Activated CD4-positive, alpha-beta T cell treated with anti-CD3 and anti-CD28 coated beads, Interleukin-2, amount 10 ng/mL, durations not matched to agents 7 days and 5 days (primary cell): ENCODE results near the gene CTSK. TPM values are rescaled to one million over a fixed set of nuclear protein-coding genes. Genes with fewer than 3 reads are reported as not detected.
A peak's percentile ranks its signal among the peaks of the same experiment; 100 is the strongest.
"Not testable (repeated sequence)": the region's sequence is repeated elsewhere in the genome, so short reads cannot be mapped to it uniquely, and the experiment has no call there.

Experiments used
- CTCF ChIA-PET: fragments of 350-600 bp; sonication (Branson Sonifier 250); formaldehyde crosslinking; loops from one replicate; lab custom pipeline; 2021; ENCODE audit warnings: antibody characterized with exemption; lab: Charles Lee
- POLR2A ChIA-PET: fragments of 350-600 bp; sonication (Branson Sonifier 250); formaldehyde crosslinking; loops from one replicate; lab custom pipeline; 2021; ENCODE audit warnings: antibody characterized with exemption; lab: Charles Lee
- DNase-seq: peaks from one replicate; pipeline ENCODE4 v3.0.0-alpha.2; 2020
- H3K27ac Mint-ChIP-seq: one replicate; pipeline ENCODE4 v1.8.0; 2021; ENCODE audit warnings: mild to moderate bottlenecking, moderate library complexity, mixed read lengths
- H3K27me3 Mint-ChIP-seq: one replicate; pipeline ENCODE4 v1.8.0; 2021; ENCODE audit warnings: mixed read lengths
- H3K36me3 Mint-ChIP-seq: one replicate; pipeline ENCODE4 v1.8.0; 2021; ENCODE audit warnings: low read depth, mixed read lengths
- H3K4me1 Mint-ChIP-seq: one replicate; pipeline ENCODE4 v1.8.0; 2021; ENCODE audit warnings: mixed read lengths
- H3K4me3 Mint-ChIP-seq: one replicate; pipeline ENCODE4 v1.8.0; 2021; ENCODE audit warnings: mild to moderate bottlenecking, moderate library complexity, mixed read lengths
- H3K9me3 Mint-ChIP-seq: one replicate; pipeline ENCODE4 v1.8.0; 2021; ENCODE audit warnings: mixed read lengths
- total RNA-seq, 2 experiments: library from RNA; stranded (reverse); gene quantifications; one replicate each; pipeline ENCODE4 v1.2.3, GENCODE V29; 2021

CTSK gene
- total RNA-seq, result 1 to 10 TPM; 5.1 to 5.8 TPM

DNA sequence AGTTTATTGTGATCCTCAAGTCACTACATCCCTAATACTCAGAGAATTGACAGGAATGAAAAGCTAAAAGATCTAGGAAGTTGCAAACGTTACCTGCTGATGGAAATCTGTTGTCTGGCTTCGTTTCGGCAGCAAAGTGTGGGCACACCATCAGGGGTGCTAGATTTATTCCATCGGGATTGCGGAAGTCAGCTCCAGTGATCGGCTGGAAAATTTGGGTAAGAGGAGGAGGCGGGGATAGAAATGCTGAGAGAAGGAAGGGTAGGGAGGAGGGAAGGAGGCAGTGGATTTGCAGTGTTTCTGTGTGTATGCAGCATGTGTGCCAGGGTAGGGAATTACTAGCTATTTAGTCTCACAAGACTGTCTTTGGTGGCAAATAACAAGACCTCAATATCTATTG is at the start of gene CTSK:
Gene CTSK, minus strand, starts transcription at position 140 of the 400 bp plus-strand sequence. CDS start 1,455 bp downstream, outside the sequence.
- H3K4me1 Mint-ChIP-seq, result peaks cover 16% of the 10 kb centered on the region
- H3K27me3 Mint-ChIP-seq, result no peaks in the 10 kb centered on the region
- peaks cover 8% of the 10 kb centered on the region for H3K36me3 Mint-ChIP-seq
- no peak for DNase-seq
- no peaks in the 10 kb centered on the region for H3K9me3 Mint-ChIP-seq
- ChIA-PET POLR2A (no interaction called here), CTCF (interaction anchor here (0.9 to 1.7 kb wide), 3 partner anchors 14 to 114 kb away, joined by 3 to 6 read pairs (median 4); no protein-coding TSS in a partner anchor)
- no peak within 1 kb of the TSS for H3K27ac Mint-ChIP-seq
- H3K4me3 Mint-ChIP-seq, result no peak within 1 kb of the TSS

DNA sequence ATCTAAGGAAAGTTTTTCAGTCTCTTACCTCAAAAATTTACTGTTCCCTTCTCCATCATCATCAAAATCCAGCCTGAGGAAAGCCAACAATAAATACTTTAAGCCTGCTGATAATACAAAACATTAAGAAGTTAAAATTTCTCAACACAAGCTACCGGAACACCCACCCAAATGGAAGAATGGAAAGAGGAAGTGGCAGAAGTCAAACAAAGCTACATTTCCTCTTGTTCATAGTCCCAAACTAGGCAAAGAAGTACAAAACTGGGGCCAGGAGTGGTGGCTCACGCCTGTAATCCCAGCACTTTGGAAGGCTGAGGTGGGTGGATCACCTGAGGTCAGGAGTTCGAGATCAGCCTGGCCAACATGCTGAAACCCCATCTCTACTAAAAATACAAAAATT is 44.7 kb upstream of the CTSK start:
- H3K4me3 Mint-ChIP-seq, H3K9me3 Mint-ChIP-seq, H3K27ac Mint-ChIP-seq, H3K27me3 Mint-ChIP-seq, H3K4me1 Mint-ChIP-seq, POLR2A ChIA-PET, CTCF ChIA-PET, DNase-seq: not testable (repeated sequence)
- peaks cover 47% of the 10 kb centered on the region for H3K36me3 Mint-ChIP-seq

DNA sequence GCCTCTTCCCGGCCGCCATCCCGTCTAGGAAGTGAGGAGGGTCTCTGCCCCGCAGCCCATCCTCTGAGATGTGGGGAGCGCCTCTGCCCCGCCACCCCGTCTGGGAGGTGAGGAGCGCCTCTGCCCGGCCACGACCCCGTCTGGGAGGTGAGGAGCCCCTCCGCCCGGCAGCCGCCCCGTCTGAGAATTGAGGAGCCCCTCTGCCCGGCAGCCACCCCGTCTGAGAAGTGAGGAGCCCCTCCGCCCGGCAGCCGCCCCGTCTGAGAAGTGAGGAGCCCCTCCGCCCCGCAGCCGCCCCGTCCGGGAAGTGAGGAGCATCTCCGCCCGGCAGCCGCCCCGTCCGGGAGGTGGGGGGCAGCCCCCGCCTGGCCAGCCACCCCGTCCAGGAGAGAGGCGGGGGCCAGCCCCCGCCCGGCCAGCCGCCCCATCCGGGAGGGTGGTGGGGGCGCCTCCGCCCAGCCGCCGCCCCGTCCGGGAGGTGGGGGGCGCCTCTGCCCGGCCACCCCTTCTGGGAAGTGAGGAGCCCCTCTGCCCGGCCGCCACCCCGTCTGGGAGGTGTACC is 42.8 kb upstream of the CTSK start:
- Mint-ChIP-seq H3K36me3 (peaks cover 52% of the 10 kb centered on the region), H3K4me1 (peaks cover 12% of the 10 kb centered on the region)
- CTCF ChIA-PET, DNase-seq, H3K27me3 Mint-ChIP-seq, H3K27ac Mint-ChIP-seq, H3K9me3 Mint-ChIP-seq, H3K4me3 Mint-ChIP-seq, POLR2A ChIA-PET: not testable (repeated sequence)

DNA sequence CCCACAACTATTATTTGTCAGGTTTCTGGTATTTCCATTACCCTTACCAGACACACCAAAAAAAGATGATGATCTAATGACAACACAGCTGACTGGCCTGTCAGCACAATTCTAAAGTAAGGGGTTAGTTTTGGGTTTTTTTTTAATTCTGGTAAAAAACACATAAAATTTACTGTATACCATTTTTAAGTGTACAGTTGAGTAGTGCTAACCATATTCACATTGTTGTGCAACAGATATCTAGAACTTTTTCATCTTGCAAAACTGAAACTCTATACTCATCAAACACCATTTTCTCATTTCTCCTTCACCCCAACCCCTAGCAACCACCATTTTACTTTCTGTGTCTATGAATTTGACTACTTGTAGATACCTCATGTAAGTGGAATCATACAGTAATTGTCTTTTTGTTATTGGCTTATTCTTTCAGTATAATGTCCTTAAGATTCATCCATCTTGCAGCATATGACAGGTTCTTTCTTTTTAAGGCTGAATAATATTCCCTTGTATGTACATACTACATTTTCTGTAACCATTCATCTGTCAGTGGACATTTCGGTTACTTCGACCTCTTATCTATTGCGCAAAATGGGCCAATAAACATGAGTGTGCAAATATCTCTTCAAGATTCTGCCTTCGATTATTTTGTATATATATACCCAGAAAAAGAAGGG is 38.5 kb upstream of the CTSK start:
- Mint-ChIP-seq H3K9me3 (no peaks in the 10 kb centered on the region), H3K4me3 (no peak overlapping the region), H3K27ac (no peak overlapping the region), H3K36me3 (peaks cover 34% of the 10 kb centered on the region), H3K4me1 (peaks cover 24% of the 10 kb centered on the region), H3K27me3 (no peaks in the 10 kb centered on the region)
- no peak for DNase-seq
- ChIA-PET POLR2A (no interaction called here), CTCF (interaction anchor here (0.6 kb wide), 1 partner anchor 219 kb away, joined by 4 read pairs; no protein-coding TSS in a partner anchor)

DNA sequence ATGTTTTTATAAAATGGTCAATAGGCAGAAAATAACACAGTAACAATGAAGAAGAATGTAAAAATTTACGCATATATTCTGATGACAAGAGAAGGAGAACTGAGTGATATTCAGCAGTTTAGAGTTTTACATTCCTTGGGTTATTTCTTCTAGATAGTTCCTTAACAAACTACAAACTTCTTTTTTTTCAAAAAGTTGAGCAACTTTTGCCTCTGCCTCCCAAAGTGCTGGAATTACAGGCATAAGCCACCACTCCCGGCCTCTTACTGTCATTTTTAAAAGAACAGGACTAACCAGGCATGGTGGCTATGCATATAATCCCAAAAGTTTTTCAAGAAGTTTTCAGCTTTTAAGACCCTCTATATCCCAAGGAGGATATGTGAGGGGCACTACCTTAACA is 35.4 kb upstream of the CTSK start:
- no peaks in the 10 kb centered on the region for H3K9me3 Mint-ChIP-seq
- POLR2A ChIA-PET, result no interaction called here
- H3K27ac Mint-ChIP-seq, result no peak overlapping the region
- no peak overlapping the region for H3K4me3 Mint-ChIP-seq
- H3K36me3 Mint-ChIP-seq, result peaks cover 51% of the 10 kb centered on the region
- DNase-seq, result no peak
- CTCF ChIA-PET, result no interaction called here
- H3K4me1 Mint-ChIP-seq, result peaks cover 50% of the 10 kb centered on the region
- H3K27me3 Mint-ChIP-seq, result no peaks in the 10 kb centered on the region

DNA sequence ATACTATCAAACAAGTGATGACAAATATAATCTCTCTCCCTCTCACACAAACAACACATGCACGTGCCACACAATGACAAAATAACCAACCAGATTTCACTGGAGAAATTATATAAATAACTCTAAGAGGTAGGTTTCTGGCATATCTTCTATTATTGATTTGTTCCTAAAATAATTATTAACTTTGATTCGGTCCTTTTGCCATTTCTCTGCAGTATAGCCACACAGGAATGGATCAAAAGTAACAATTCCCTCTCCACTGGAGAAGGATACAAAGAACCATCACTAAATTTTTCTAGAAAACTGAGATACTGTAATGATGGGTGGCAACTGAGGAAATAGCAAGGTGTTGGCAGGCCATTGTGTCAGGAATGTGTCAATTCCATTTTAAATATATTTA is 34.9 kb upstream of the CTSK start:
- Mint-ChIP-seq H3K36me3 (peaks cover 51% of the 10 kb centered on the region), H3K4me3 (no peak overlapping the region), H3K27me3 (no peaks in the 10 kb centered on the region), H3K27ac (no peak overlapping the region), H3K4me1 (peaks cover 50% of the 10 kb centered on the region), H3K9me3 (no peaks in the 10 kb centered on the region)
- ChIA-PET POLR2A (no interaction called here), CTCF (no interaction called here)
- no peak for DNase-seq

DNA sequence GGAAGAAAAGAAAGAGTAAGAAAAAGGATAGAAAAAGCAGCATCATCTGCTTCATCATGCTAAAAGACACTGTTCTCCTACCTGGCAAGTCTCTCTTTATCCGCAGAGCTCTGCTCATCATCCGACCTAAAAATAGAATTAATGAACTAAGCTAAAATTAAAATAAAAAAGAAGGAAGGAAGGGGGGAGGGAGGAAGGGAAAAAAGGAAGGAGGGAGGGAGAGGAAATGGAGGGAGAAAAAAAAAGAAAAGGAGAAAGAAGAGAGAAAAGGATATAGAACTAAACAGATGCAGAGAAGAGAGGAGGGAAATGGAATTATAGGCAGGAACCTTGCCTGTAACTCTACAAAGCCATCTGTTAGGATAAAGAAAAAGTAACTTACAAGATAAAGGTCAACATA is 34.3 kb upstream of the CTSK start:
- Mint-ChIP-seq H3K4me3 (no peak overlapping the region), H3K27ac (peak overlapping the region; percentile 47), H3K27me3 (no peaks in the 10 kb centered on the region), H3K36me3 (peaks cover 49% of the 10 kb centered on the region), H3K4me1 (peaks cover 45% of the 10 kb centered on the region), H3K9me3 (no peaks in the 10 kb centered on the region)
- ChIA-PET POLR2A (no interaction called here), CTCF (interaction anchor here (2.0 kb wide), 1 partner anchor 79 kb away, joined by 4 read pairs; no protein-coding TSS in a partner anchor)
- DNase-seq, result no peak

DNA sequence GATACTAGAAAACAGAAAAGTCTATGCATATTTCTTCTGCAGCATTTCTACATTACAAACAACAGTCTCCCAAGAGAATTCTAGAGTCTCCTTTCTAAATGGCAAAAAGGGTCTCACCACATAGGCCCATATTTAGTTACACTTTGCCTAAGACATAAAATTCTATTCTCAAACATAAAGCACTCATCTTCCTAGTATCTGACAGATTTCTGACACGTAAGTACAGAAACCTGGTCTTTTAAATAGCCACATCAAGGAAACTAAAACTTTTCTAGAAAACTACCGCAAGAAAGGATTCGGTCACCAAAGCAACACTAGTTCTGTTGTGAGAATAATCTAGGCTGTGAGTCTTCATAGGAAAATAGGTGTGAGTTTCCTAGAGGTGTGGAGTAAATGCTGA is 33.6 kb upstream of the CTSK start:
- Mint-ChIP-seq H3K4me1 (peaks cover 42% of the 10 kb centered on the region), H3K9me3 (no peaks in the 10 kb centered on the region), H3K27ac (peak overlapping the region; percentile 47), H3K36me3 (peaks cover 52% of the 10 kb centered on the region), H3K4me3 (no peak overlapping the region), H3K27me3 (no peaks in the 10 kb centered on the region)
- ChIA-PET CTCF (interaction anchor here (2.0 kb wide), 1 partner anchor 80 kb away, joined by 4 read pairs; no protein-coding TSS in a partner anchor), POLR2A (no interaction called here)
- DNase-seq, result peak; percentile 40

DNA sequence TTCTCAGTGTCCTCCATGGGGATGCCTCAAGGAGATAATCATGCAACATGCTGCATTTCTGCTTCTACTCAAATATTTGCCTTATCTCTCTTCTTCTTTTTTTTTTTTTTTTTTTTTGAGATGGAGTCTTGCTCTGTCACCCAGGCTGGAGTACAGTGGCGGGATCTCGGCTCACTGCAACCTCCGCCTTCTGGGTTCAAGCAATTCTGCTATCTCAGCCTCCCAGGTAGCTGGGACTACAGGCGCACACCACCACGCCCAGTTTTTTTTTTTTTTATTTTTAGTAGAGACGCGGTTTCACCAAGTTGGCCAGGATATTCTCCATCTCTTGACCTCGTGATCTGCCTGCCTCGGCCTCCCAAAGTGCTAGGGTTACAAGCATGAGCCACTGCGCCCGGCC is 32.8 kb upstream of the CTSK start:
- H3K4me3 Mint-ChIP-seq, H3K9me3 Mint-ChIP-seq, DNase-seq, H3K27ac Mint-ChIP-seq, H3K27me3 Mint-ChIP-seq: not testable (repeated sequence)
- ChIA-PET POLR2A (interaction anchor here (0.5 kb wide), 1 partner anchor 157 kb away, joined by 3 read pairs; no protein-coding TSS in a partner anchor), CTCF (interaction anchor here (2.0 kb wide), 1 partner anchor 81 kb away, joined by 4 read pairs; no protein-coding TSS in a partner anchor)
- peaks cover 52% of the 10 kb centered on the region for H3K36me3 Mint-ChIP-seq
- peaks cover 40% of the 10 kb centered on the region for H3K4me1 Mint-ChIP-seq

DNA sequence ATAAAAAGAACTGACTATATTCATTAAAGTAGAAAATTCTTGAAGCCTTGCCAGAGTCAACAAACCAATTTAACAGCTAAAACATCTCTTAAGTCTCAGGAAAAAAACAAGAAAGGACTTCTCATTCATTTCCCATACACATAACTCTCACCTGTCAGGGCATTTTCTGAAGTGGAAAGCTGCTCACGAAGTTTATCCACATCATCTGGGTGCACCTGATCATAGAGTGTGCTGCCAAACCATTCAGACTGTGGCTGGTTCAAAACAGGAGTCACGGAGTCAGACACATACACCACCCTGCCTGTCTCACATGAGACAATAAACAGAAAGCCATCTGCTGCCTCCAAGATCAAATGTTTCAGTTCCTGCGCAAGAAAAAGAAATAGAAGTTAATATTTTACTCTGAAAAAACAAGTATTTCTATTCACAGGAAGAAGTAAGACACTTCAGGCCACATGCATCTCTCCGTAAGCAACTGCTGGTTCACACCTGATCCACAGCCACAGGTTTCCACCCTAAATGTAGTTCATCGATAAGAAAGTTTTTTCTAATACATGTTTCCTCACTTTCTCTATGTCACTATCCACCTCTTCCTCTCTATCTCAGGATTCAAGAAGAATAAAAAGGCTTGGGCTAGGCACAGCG is 28.2 kb upstream of the CTSK start:
- CTCF ChIA-PET, result no interaction called here
- peaks cover 67% of the 10 kb centered on the region for H3K36me3 Mint-ChIP-seq

DNA sequence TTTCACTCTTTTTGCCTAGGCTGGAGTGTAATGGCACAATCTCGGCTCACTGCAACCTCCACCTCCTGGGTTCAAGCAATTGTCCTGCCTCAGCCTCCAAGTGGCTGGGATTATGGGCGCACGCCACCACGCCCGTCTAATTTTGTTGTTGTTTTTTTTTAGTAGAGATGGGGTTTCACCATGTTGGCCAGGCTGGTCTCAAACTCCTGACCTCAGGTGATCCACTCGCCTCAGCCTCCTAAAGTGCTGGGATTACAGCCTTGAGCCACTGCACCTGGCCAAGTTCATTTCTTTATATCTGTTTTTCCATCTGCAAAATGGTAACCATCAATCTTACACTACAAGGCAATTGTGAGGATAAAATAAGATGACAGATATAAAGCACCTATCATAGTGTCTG is 25.9 kb upstream of the CTSK start:
- CTCF ChIA-PET, H3K27ac Mint-ChIP-seq, H3K4me3 Mint-ChIP-seq, POLR2A ChIA-PET, DNase-seq, H3K9me3 Mint-ChIP-seq, H3K4me1 Mint-ChIP-seq, H3K27me3 Mint-ChIP-seq: not testable (repeated sequence)
- peaks cover 66% of the 10 kb centered on the region for H3K36me3 Mint-ChIP-seq

More for the DNA sequence above, 28.2 kb upstream of the CTSK start:
- Mint-ChIP-seq H3K9me3 (no peaks in the 10 kb centered on the region), H3K4me1 (peaks cover 23% of the 10 kb centered on the region), H3K27me3 (no peaks in the 10 kb centered on the region), H3K4me3 (no peak overlapping the region), H3K27ac (no peak overlapping the region)
- DNase-seq, result no peak
- POLR2A ChIA-PET, result no interaction called here

DNA sequence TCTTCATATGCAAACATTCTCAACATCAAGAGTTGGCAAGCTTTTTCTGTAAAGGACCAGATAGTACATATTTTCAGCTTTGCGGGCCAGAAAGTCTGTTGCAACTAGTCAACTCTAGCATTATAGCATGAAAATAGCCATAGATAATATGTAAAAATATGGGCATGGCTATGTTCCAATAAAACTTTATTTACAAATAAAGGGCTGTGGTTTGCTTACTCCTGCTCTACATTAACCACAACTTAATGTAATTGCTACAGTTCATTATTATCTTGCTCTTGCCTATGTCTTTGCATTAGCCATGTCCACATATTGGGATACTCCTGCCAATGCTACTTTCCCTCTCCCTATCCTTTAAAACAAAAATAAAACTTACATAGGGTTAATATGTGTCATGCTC is 24.5 kb upstream of the CTSK start:
- Mint-ChIP-seq H3K4me3 (no peak overlapping the region), H3K27me3 (no peaks in the 10 kb centered on the region), H3K27ac (no peak overlapping the region), H3K9me3 (no peaks in the 10 kb centered on the region), H3K4me1 (no peaks in the 10 kb centered on the region), H3K36me3 (peaks cover 66% of the 10 kb centered on the region)
- DNase-seq, result no peak
- CTCF ChIA-PET, result no interaction called here
- POLR2A ChIA-PET, result interaction anchor here (0.5 kb wide), 1 partner anchor 30 kb away, joined by 3 read pairs; no protein-coding TSS in a partner anchor

DNA sequence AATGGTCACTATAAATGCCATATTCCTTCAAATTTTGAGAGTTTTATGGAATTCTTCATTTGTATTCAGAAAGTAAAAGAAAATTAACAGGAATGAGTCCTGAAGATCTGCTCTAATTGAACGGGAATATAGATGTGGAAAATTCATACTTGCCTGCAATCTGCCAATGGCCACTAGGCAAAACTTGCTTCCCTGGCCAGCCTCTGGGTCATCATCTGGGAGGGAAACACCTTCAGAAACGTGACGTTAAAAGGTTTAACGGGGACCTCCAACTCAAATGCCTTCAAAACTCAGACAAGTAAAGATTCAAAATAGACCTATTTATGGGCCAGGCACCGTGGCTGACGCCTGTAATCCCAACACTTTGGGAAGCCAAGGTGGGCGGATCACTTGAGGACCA is 21.7 kb upstream of the CTSK start:
- H3K9me3 Mint-ChIP-seq, result no peaks in the 10 kb centered on the region
- H3K27ac Mint-ChIP-seq, result no peak overlapping the region
- ChIA-PET POLR2A (no interaction called here), CTCF (no interaction called here)
- no peak overlapping the region for H3K4me3 Mint-ChIP-seq
- peaks cover 59% of the 10 kb centered on the region for H3K36me3 Mint-ChIP-seq
- no peaks in the 10 kb centered on the region for H3K27me3 Mint-ChIP-seq
- DNase-seq, result no peak
- no peaks in the 10 kb centered on the region for H3K4me1 Mint-ChIP-seq
